ENCODE data around the gene OR2A7. TPM values are rescaled to one million over a fixed set of nuclear protein-coding genes. Genes with fewer than 3 reads are reported as not detected.

The OR2A7 gene
- total RNA-seq = not detected in 2 replicates

GRCh38 chr7:144264692-144265091, at the start of gene OR2A7:
TSS of gene OR2A7 (minus strand) at chr7:144264792. CDS start at chr7:144259628, 5,164 bp downstream.

GRCh38 chr7:144311872-144312469, 47.4 kb upstream of the OR2A7 start, which contains the start of gene OR2A1:
TSS of gene OR2A1 (plus strand) at chr7:144312419. CDS start at chr7:144318125, 5,706 bp downstream.

GRCh38 chr7:144269188-144269587, 4.6 kb upstream of the OR2A7 start, which contains the start of gene CTAGE8:
TSS of gene CTAGE8 (minus strand) at chr7:144269288. CDS start at chr7:144269250, 38 bp downstream.

GRCh38 chr7:144239365-144239764, 25.2 kb downstream of the OR2A7 start, which contains the start of gene OR2A42:
TSS of gene OR2A42 (minus strand) at chr7:144239605. CDS start at chr7:144232843, 6,762 bp downstream.

Other genes starting within 250 kb of the OR2A7 start
- not detected in 2 replicates for gene OR2A5, start 215.8 kb downstream of the OR2A7 start, total RNA-seq
- not detected in 2 replicates for gene OR2A25, start 195.0 kb downstream of the OR2A7 start, total RNA-seq
- gene OR2A12, start 178.5 kb downstream of the OR2A7 start, total RNA-seq = not detected in 2 replicates
- gene OR2A2, start 155.2 kb downstream of the OR2A7 start, total RNA-seq = not detected in 2 replicates
- gene OR2A14, start 141.6 kb downstream of the OR2A7 start, total RNA-seq = not detected in 2 replicates
- 0.29 TPM in 1 of 2 replicates, not detected in the other for gene CTAGE4, start 81.3 kb downstream of the OR2A7 start, total RNA-seq
- under 0.01 and 0.19 TPM in 2 replicates for gene ARHGEF35, start 69.0 kb downstream of the OR2A7 start, total RNA-seq
- gene OR2A42, start 25.2 kb downstream of the OR2A7 start, total RNA-seq = not detected in 2 replicates
- under 0.01 TPM in 1 of 2 replicates, not detected in the other for gene CTAGE8, start 4.5 kb upstream of the OR2A7 start, total RNA-seq
- not detected in 2 replicates for gene OR2A1, start 47.6 kb upstream of the OR2A7 start, total RNA-seq
- gene ARHGEF5, start 90.6 kb upstream of the OR2A7 start, total RNA-seq = 0.29 and 0.33 TPM in 2 replicates
- gene NOBOX, start 138.9 kb upstream of the OR2A7 start, total RNA-seq = not detected in 2 replicates